GM19328 (cell line): ENCODE results near the gene ASB13.
"Not testable (repeated sequence)": the region's sequence is repeated elsewhere in the genome, so short reads cannot be mapped to it uniquely, and the experiment has no call there.

Experiments
- ATAC-seq: cut with Tn5 transposase; IDR thresholded peaks from one replicate; pipeline ENCODE4 v1.9.1; 2021; ENCODE audit warnings: mild to moderate bottlenecking, moderate library complexity; ENCODE audit not compliant: unreplicated experiment

The ASB13 gene

DNA sequence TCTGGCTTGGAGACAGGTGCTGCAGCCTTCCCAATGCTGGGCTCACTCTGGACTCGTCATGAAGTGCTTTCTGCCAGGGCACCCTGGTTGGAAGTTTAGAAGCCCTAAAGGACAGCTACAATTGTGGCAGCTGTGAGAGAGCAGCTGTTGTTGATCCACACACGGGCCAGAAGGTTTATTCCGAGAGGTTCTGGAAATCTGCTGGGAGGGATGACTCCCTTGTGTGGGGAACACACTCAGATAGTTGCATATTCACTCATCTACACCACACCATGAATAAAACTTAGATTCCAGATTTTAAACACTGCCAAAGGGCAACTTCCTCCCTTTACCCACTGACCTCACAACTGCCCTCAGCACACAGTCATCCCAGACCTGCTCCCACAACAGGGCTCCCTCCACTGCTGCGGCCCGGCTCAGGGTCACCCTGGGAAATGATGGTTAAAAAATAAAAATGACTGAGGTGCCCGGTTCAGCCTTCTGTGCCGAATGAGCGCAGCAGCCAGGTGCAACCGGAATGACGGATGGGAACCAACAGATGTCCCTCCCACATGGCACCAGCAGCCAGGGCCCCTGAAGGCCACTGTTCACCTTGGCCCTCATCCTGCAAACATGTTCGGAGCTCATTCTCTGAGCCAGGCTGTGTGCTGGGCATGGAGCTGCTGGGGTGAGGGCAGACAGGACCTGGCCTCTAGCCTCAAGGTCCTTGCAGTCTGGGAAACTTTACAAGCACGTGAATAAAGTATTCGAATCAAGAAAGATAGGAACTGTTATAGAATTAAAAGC is 40.2 kb downstream of the ASB13 start:
- no peak for ATAC-seq

GRCh38 chr10:5624701-5625100 is 41.7 kb downstream of the ASB13 start:
- ATAC-seq = no peak

GRCh38 chr10:5623081-5623748 is 43.2 kb downstream of the ASB13 start:
- peak; percentile 72 for ATAC-seq

- no peak for ATAC-seq
These were observed 44.0 kb downstream of the ASB13 start for GRCh38 chr10:5622186-5622960.

DNA sequence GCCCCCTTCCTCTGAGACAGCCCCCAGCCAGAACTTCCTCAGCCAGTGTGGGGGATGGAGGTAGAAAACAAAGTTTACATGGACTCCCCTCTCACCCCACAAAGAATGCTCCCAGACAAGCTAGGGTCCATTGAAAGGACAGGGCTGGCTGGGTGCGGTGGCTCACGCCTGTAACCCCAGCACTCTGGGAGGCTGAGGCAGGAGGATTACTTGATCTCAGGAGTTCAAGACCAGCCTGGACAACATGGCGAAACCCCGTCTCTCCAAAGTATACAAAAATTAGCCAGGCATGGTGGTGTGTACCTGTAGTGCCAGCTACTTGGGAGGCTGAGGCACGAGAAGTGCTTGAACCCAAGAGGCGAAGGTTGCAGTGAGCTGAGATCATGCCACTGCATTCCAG is 45.0 kb downstream of the ASB13 start:
- not testable (repeated sequence) for ATAC-seq

DNA sequence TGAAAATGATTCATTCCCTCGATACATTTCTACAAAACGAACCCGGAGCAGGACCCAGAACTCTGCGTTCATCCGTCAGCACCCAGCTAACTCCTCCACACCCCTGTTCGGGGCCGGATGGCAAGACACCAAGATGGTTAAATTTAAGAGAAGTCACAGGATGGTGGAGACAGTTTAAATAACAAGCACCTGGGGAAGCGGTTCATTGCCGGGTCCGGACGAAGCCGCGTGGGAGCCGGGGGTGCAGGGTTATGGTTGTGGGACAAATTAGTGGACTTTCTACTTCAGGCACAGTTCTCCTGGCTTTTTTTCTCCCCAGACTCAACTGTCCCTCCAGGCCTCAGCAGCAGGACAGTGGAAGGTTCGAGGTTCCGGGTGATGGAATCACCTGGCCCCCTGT is 45.4 kb downstream of the ASB13 start:
- ATAC-seq = no peak

- ATAC-seq = no peak
These were observed 46.1 kb downstream of the ASB13 start for GRCh38 chr10:5620223-5620721.

- ATAC-seq = no peak
These were observed 46.8 kb downstream of the ASB13 start for GRCh38 chr10:5619362-5620211.

DNA sequence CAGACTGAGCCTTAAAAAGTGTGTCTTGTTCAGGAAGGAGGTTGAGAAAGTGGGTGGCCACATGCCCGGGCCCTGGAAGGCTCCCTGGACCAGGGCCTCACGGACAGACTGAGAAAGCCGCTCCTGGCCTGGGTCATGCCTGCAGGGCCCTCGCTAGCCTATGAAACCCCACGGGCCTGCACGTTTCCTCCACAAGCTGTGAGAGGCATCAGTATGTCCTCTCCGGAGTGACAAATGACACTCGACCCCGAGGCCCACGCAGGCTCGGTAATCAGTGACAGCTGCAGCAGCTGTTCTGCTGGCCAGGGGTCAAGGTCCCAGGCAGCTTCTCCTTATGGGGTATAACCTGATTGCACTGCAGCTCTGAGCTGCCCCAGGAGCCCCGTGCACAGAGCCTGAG is 47.6 kb downstream of the ASB13 start:
- ATAC-seq = no peak

- no peak for ATAC-seq
These were observed 48.4 kb downstream of the ASB13 start for GRCh38 chr10:5618042-5618441.

- ATAC-seq = no peak
These were observed 48.9 kb downstream of the ASB13 start for GRCh38 chr10:5617521-5617920.

DNA sequence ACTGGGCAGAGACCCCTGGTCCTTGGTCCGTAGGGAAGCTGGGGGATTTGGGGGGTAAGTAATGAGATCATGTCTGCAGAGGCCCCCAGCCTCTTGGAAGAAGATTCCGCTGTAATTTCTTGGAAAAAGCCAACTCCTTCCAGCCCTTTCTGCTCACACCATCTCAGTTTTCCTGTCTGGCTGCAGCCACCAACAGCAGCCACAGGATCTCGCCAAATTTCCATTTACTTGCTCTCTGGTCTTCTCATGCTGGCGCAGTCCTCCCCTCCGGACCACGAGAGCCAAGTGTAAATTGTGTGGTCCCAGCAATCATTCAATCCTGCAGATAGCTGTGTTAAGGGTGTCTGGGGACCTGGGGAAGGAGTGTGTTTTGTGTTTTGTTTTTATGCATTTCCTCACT is 49.6 kb downstream of the ASB13 start:
- no peak for ATAC-seq

DNA sequence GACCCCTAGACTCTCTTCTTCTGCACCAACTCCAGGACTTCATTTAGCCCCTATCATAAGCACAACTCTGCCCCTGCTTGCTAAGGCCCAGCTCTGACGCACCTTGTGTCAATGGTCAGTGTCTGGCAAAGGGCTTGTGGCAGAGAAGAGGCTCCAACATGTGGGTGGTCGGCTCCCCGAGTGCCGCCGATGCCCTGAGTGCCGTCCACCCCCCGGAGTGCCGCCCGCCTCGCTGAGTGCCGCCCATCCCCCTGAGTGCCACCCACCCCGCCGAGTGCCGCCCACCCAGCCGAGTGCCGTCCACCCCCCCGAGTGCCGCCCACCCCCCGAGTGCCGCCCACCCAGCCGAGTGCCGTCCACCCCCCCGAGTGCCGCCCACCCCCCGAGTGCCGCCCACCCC is 50.3 kb downstream of the ASB13 start:
- ATAC-seq = no peak

DNA sequence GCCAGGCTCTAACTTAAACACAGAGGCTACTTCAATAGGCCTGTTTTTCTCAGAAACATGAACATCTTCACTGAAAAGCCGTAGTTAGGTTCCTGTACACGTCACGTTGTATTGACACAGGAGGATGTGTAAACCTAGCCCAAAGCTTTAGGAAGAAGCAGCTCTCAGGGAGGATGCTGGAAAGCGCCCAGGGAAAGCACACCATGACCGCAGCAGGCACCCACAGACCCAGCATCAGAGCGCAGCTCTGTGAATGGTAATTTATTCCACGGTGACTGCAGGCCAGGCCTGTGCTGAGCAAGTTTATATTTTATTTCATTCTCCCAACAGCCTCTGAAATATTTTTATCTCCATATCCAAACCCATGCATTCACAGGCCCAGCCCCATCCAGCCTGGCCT is 51.1 kb downstream of the ASB13 start:
- ATAC-seq = no peak

DNA sequence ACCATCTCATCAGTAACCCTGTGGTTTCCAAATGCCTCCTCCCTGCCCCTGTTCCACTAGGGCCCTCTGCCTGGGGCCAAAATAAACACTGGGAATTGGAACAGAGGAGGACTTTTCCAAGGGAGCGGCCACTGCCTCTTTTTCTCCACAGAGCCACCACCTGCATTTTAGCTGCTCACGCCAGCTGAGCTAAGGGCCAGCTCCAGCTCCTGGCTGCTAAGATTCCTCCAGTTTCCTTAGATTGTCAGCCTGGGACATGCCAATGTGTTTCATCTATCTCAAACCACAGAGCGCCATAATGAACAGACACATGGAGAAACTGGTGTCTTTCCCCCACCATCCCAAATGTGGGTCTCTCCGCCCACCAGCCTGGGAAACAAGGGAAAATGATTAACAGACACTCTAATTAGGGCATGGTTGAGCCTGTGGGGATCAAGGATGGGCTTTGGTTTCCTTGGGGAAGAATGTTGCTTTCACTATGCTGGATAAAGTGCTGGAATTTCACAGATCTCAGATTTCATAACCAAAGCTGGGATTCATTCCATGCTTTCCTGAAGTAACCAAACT is 52.2 kb downstream of the ASB13 start:
- no peak for ATAC-seq

- ATAC-seq = no peak
These were observed 52.8 kb downstream of the ASB13 start for GRCh38 chr10:5613481-5614154.

- ATAC-seq = no peak
These were observed 54.3 kb downstream of the ASB13 start for GRCh38 chr10:5611899-5612680.

GRCh38 chr10:5609952-5610616 is 56.3 kb downstream of the ASB13 start:
- ATAC-seq = no peak
